ENCODE results near the gene TAF4B.

TAF4B gene

GRCh38 chr18:26309281-26309680, 83.0 kb downstream of the TAF4B start:
- Histone ChIP-seq H2AFZ (ENCODE audit: low read depth, low read length, severe bottlenecking) (no peak overlapping the region), H3K27ac (ENCODE audit: low read depth, low read length) (no peak overlapping the region), H3K4me2 (ENCODE audit: low read depth, low read length, poor library complexity, severe bottlenecking) (no peak overlapping the region), H3K9me2 (replicated peaks; ENCODE audit: insufficient read depth, low read length) (no peaks in the 10 kb centered on the region), H3K79me2 (ENCODE audit: insufficient read depth, low read length) (peaks cover 19% of the 10 kb centered on the region; the same call in 1 of the 2 replicates), H3K27me3 (ENCODE audit: low read length) (no peaks in the 10 kb centered on the region), H4K20me1 (ENCODE audit: low read depth, low read length) (no peaks in the 10 kb centered on the region), H3K36me3 (ENCODE audit: low read length) (peaks cover 44% of the 10 kb centered on the region; the same call in 1 of the 2 replicates), H3K9ac (ENCODE audit: low read length) (no peak overlapping the region), H3K4me3 (ENCODE audit: insufficient read depth, low read length, poor library complexity, severe bottlenecking) (no peak overlapping the region), H3K9me3 (ENCODE audit: insufficient read depth, low read length) (no peaks in the 10 kb centered on the region), H3F3A (ENCODE audit: insufficient read depth) (peaks cover 47% of the 10 kb centered on the region)
- TF ChIP-seq CTCF (IDR thresholded peaks at IDR 0.05; ENCODE audit: insufficient read depth, low read length, poor library complexity, severe bottlenecking) (no peak), EZH2phosphoT487 (conservative IDR thresholded peaks at IDR 0.05; ENCODE audit: low read length) (no peak)

DNA sequence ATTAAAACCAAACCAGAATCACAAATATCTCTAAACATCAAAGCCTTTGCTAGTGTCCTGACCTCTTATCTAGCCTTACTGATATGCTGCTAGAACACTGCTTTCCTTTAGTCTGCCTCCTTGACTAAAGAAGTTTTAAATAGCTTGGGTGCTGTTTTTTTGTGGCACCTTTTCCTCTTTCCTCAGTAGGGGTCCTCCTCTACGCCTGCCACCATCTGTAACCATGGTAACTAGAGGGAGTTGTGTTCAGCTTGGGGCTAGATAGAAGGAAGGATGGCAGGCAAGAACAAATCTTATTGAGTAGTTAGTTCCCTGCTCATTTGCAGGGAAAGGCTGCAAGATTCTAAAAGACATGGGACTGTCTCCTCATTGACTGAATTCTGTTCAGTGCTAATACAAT, 86.0 kb downstream of the TAF4B start:
- Histone ChIP-seq H3K36me3 (ENCODE audit: low read length) (peaks cover 47% of the 10 kb centered on the region), H2AFZ (ENCODE audit: low read depth, low read length, severe bottlenecking) (no peak overlapping the region), H3F3A (ENCODE audit: insufficient read depth) (peaks cover 26% of the 10 kb centered on the region; the same call in 1 of the 2 replicates), H3K27ac (ENCODE audit: low read depth, low read length) (no peak overlapping the region), H4K20me1 (ENCODE audit: low read depth, low read length) (no peaks in the 10 kb centered on the region), H3K27me3 (ENCODE audit: low read length) (no peaks in the 10 kb centered on the region), H3K4me3 (ENCODE audit: insufficient read depth, low read length, poor library complexity, severe bottlenecking) (no peak overlapping the region), H3K9ac (ENCODE audit: low read length) (no peak overlapping the region), H3K9me2 (replicated peaks; ENCODE audit: insufficient read depth, low read length) (no peaks in the 10 kb centered on the region), H3K4me2 (ENCODE audit: low read depth, low read length, poor library complexity, severe bottlenecking) (no peak overlapping the region), H3K9me3 (ENCODE audit: insufficient read depth, low read length) (no peaks in the 10 kb centered on the region), H3K79me2 (ENCODE audit: insufficient read depth, low read length) (peaks cover 19% of the 10 kb centered on the region; the same call in 1 of the 2 replicates)
- no peak for TF ChIP-seq CTCF (IDR thresholded peaks at IDR 0.05; ENCODE audit: insufficient read depth, low read length, poor library complexity, severe bottlenecking)
- no peak for TF ChIP-seq EZH2phosphoT487 (conservative IDR thresholded peaks at IDR 0.05; ENCODE audit: low read length)

DNA sequence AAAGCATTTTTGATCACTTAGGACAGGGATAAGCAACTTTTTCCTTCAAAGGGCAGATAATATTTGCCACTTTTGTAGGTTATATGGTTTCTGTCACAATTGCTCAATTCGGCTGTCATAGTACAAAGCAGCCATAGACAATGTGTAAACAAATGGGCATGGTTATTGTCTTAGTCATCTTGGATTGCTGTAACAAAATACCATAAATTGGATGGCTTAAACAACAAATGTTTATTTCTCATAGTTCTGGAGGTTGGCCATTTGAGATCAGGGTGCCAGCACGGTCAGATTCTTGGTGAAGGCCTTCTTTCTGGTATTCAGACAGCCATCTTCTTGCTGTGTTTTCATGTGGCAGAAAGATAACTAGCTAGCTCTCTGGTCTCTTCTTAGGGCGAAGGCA, 91.2 kb downstream of the TAF4B start:
- no peaks in the 10 kb centered on the region for H3K79me2 ChIP-seq (ENCODE audit: insufficient read depth, low read length)
- H3K27ac ChIP-seq (ENCODE audit: low read depth, low read length), result no peak overlapping the region
- H3K4me3 ChIP-seq (ENCODE audit: insufficient read depth, low read length, poor library complexity, severe bottlenecking), result no peak overlapping the region
- no peaks in the 10 kb centered on the region for H3K9me2 ChIP-seq (replicated peaks; ENCODE audit: insufficient read depth, low read length)
- no peaks in the 10 kb centered on the region for H3K27me3 ChIP-seq (ENCODE audit: low read length)
- TF ChIP-seq CTCF (IDR thresholded peaks at IDR 0.05; ENCODE audit: insufficient read depth, low read length, poor library complexity, severe bottlenecking) (no peak), EZH2phosphoT487 (conservative IDR thresholded peaks at IDR 0.05; ENCODE audit: low read length) (no peak)
- H3F3A ChIP-seq (ENCODE audit: insufficient read depth), result peaks cover 17% of the 10 kb centered on the region; the same call in 1 of the 2 replicates
- no peak overlapping the region for H3K4me2 ChIP-seq (ENCODE audit: low read depth, low read length, poor library complexity, severe bottlenecking)
- H3K9me3 ChIP-seq (ENCODE audit: insufficient read depth, low read length), result no peaks in the 10 kb centered on the region
- no peak overlapping the region for H2AFZ ChIP-seq (ENCODE audit: low read depth, low read length, severe bottlenecking)
- H4K20me1 ChIP-seq (ENCODE audit: low read depth, low read length), result no peaks in the 10 kb centered on the region
- peaks cover 53% of the 10 kb centered on the region for H3K36me3 ChIP-seq (ENCODE audit: low read length)
- no peak overlapping the region for H3K9ac ChIP-seq (ENCODE audit: low read length)

All from SU-DHL-6 (cell line).